NCI-H2107 (cell line): ENCODE data around the gene SLC32A1.

Source experiments
- DNase-seq: peaks from one replicate; lab custom pipeline; 2025; lab: John Stamatoyannopoulos, UW

The SLC32A1 gene

DNA sequence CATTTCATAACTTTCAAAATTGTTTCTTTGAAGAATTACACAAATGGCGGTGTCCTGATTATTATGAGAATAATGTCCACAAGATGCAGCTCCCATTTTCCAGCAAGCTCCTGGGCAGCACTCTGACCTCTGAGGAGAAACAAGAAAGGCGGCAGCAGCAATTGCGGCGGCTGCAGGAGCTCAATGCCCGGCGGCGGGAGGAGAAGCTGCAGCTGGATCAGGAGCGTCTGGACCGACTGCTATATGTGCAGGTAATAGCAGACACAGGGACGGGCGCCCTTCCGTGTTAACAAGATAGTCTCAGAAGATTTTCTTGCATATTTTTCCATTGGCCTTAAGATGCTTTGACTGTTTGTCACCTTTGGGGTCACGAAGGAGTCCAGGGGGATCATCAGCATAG lies 30.6 kb downstream of the SLC32A1 start:
- DNase-seq, result no peak

DNA sequence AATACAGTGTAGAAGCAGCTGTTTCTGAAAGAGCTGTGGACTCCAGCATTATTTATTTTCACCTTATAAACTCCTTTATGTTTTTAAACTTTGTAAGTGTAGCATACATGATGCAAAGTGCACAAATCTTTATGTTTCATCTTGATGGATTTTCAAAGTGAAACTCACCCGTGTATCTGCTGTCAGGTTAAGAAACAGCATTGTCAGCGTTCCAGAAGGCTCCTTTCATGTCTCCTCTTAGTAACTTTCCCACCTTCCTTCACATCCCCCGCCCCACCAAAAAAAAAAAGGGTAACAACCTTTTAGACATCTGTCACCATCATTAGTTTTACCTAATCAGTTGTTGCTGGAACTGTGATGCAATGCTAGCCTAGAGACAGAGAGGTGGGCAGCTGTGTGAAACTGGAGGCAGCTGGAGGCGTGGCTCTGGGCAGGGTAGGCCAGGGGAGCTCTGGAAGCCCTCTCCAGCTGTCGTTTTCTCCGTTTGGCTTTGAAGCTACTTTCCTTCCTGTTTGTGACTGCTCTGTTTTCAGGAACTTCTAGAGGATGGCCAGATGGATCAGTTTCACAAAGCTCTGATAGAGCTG lies 31.1 kb downstream of the SLC32A1 start:
- no peak for DNase-seq

DNA sequence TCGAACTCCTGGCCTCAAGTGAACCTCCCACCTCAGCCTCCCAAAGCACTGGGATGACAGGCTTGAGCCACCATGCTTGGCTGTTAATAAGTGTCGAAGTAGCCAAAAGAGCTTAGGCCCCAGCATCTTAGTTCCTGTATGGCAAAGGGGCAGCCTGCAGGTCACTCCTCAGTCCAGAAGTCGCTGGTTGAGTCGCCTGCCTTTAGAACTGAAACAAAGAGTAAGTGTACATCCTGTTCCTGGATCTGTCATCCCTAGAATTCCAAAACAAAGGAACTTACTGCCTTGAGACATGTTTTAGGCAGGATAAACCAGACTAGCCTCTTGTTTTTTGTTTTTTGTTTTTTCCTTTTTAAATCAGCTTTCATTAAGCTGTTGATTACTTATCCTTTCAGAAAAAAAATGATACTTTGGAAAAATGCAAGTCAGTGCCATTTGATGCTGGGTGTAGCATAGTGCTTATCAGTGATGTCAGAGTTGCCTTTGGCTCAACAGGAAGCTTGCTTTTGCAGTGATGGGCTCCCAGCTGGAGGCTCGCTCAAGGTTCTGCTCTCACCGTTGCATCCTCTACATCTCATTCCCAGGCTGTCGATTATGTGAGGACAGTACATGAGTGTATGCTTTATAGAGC lies 33.0 kb downstream of the SLC32A1 start:
- DNase-seq, result no peak

DNA sequence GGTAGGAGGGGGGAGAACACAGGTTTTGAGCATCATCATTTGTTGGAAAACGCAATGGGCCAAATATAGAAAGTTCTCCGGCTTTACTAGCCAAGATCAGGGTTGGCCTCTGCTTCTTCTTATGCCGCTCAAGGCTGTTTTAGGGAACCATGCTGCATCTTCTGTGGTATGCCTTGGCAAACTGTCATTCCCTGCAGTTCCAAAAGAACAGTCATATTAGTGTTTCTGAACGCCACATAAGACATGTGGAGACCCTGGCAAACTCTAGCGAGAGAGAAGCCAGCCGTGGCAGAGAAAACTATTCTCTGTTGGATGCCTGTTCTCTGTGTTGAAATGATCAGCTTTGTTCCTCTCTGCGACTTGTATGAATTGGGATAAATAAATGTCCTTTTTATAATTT lies 34.8 kb downstream of the SLC32A1 start:
- no peak for DNase-seq

DNA sequence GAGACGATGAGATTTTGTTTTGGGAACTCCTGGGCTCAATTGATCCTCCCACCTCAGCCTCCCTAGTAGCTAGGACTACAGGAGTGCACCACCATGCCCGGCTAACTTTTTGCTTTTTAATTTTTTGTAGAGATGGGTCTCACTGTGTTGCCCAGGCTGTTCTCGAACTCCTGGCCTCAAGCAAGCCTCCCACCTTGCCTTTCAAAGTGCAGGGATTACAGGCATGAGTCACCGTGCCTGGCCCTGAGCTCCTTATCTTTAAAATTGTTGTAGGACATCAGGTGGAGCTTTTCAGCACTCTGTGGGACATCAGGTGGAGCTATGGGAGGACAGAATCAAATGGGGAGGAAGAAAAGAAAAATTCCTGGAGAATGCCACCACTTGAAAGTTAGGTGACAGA lies 36.7 kb downstream of the SLC32A1 start:
- DNase-seq, result no peak

DNA sequence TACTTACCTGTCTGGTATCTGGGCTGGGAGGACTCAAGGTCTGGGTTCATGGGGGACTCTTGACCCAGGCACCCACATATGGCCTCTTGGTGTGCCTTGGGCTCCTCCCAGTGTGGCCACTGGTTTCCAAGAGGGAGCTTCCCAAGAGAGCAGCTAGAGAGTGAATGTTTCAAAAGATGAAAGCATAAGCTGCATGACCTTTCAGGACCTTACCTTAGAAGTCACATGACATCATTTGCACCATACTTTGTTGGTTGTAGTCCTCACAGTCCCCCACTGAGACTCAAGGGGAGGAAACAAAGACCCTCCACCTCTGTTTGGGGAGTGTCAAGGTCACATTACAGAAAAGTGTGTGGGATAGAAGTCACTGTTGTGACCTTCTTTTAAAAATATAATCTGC lies 37.9 kb downstream of the SLC32A1 start:
- DNase-seq, result no peak

DNA sequence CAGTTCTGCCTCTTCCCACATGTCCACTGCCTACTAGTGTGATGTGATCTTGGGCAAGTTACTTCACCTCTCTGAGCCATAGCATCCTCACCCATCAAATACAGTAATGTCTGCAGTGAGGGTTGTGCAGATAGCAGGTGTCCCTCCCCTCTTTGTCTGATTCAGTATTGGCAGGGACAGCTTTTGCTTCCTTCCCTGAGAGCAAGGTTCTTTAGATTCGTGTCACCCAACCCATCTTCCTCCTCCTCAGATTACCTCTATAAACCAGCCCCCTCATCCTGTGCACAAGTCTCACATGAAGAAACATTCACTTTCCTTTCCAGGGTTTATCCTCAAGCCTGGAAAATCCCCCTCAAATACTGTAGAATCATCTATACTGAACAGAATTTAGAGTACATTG lies 39.3 kb downstream of the SLC32A1 start:
- no peak for DNase-seq

DNA sequence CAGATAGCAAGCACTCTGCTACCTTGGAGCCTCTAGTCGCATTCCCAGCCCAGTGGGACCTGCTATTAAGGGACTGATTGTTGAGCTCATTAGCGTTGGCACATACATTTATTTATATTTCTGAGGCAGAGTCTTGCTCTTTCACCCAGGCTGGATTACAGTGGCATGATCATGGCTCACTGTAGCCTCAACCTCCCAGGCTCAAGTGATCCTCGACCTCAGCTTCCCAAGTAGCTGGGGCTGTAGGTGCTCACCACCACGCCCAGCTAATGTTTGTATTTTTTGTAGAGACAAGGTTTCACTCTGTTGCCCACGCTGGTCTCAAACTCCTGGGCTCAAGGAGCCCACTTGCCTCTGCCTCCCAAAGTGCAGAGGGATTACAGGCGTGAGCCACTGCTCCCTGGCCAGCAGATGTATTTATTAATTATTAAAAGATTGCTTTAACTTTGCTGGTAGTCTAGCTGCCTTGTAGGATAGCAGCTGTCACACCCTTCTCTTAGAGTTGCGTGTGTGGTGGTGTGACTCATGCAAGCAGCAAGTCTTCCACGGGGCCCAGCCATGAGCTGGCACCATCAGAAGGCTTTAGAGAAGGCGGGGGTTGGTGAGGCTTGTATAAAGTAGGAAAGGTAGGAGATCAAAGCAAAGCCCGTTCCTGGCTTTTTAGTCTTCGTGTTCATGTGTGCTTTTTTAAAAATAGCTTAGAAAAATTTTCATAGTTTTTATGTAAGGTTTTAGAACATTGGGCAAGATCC lies 40.5 kb downstream of the SLC32A1 start:
- DNase-seq, result no peak

DNA sequence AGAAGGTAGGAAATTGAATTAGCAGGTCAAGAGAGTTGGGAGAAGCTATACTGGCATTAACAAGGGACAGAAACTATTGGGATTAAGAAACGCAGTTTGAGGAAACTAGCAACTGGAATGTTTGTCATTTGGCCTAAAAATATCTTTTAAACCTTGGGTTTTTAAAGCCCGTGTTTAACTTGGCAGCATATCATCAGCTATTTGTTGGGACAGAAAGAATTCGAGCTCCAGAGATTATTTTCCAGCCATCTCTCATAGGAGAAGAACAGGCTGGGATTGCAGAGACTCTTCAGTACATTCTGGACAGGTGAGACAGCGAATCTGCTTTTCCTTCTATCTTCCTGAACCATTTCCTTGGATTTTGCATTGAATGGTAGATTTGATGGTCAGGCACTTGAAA lies 41.8 kb downstream of the SLC32A1 start:
- no peak for DNase-seq

DNA sequence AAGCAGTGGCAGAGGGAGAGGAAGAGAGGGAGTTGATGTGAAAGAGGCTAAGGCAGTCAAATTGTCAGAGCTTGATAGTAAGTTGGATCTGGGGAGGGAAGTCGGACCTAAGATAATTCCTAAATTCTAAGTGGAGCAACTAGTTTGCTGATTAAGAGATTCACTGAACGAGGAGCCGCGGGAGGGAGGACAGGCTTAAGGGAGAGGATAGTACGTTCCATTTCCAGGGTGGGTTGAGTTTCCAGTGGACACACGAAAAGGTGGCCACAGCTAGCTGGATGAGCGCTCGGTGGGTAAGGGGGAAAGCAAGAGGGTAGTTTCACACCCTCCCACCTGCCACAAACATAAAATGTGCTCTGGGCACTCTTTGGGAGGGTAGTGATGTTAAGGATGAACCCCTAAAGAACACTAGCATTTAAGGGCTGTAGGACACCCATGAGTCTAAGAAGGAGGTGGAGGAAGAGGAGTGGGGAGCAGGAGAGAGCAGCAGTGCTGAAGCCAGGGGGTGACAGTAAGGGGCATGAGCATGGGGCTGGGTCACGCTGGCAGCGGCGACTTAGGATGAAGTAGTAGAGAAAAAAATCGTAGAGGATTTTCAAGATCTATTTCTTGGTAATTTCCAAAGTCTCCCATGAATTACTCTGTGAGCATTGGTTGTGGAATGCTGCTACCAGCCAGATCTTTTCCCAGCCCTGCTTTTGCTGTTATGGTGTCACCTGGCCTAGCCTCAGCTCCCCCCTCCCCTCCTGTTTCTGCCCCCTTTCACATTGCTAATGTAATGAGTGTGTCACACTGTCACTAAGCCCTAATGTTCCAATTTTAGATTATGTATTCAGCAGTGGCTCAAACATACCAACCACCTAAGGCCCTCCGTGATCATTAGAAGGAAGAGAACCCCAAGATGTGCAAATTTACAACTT lies 45.4 kb downstream of the SLC32A1 start:
- no peak for DNase-seq

DNA sequence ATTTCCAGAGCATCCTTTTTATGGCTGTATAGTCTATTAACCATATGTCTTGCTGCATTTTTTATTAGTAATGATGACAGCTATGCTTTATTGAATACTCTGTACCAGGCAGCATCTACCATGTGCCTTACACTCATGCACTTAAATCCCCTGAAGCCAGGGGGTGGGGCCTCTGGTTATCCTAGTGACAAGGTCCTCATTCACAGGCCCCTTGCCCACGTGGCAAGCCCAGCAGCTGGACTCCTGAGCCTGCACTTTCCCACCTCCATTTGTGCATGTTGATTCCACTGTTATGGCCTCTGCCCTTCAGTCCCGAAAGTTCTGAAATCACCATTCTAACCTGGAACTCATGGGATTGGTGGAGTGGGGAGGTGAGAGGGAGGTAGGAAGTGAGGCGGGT lies 46.3 kb downstream of the SLC32A1 start:
- DNase-seq, result no peak

DNA sequence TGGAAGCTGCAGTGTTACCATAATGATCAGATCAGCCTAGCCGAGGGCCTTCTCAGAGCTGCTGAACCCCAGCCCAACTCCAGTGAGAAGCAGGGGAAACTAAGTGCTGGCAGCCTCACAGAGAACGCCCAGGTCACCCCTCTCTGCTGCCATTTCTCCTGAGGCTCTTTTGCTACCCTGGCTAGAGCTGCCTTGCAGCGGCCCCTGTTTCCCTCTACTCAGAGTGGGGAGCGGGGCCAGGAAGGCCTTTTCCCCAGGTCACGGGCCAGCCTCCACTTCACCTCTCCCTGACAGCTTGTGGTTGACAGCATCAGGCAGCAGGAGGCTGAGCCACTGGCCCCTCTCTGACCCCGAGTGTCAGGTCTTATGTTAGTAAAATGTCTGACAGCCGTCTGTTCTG lies 46.7 kb downstream of the SLC32A1 start:
- no peak for DNase-seq

DNA sequence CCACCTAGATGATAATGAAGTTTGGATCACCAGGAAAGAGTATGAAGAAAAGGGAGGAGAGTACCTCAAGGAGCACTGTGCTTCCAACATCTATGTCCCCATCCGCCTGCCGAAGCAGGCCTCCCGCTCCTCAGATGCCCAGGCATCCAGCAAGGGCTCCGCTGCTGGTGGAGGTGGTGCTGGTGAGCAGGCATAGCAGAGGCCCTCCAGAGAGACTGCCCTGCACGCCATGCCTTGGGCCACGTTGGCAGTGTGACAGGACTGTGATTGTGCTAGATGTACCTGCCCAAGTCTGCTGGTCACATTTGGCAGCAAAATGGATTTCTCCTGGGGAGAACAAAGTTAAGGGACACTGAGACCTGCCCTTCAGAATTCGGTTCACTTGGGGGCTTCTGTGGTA lies 47.3 kb downstream of the SLC32A1 start:
- DNase-seq, result no peak

DNA sequence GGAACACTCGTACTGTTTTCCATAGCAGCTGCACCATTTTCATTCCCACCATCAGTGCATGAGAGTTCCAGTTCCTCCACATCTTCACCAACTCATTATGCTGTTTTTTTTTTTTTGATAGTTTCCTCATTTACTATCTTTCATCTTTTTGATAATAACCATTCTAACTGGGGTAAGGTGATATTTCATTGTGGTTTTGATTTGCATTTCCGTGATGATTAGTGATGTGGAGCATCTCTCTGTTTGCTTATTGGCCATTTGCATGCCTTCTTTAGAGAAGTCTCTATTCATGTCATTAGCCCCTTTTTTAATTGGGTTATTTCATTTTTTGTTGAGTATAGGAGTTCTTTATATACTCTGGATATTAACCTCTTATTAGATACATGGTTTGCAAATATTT lies 49.9 kb downstream of the SLC32A1 start:
- DNase-seq, result no peak

DNA sequence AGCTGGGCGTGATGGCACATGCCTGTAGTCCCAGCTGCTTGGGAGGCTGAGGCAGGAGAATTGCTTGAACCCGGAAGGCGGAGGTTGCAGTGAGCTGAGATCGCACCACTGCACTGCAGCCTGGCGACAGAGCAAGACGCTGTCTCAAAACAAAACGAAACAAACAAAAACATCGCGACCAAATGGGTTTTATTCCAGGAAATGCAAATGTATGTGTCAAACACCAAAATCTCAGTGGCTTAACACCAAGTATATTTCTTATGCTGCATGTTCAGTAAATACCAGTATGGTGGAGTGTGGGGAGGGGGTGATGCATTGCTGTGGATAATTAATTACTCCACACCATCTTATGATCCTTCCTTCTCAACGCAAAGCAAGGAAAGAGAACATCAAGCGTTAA lies 52.1 kb downstream of the SLC32A1 start:
- no peak for DNase-seq
